Left lung (tissue), 10 donors: ENCODE data around the gene TCF12. TPM values are rescaled to one million over a fixed set of nuclear protein-coding genes. Genes with fewer than 3 reads are reported as not detected.

ENCODE experiments used
- ATAC-seq: fragments of 200-7000 bp; cut with Tn5 transposase; one replicate; pipeline ENCODE4 v1.9.1; 2020; ENCODE audit warnings: moderate library complexity
- DNase-seq, 4 donors: peaks; one replicate each; pipeline ENCODE4 v3.0.0-alpha.2; 2013 to 2020
- H3K27ac ChIP-seq, 2 donors: fragments of 200-600 bp; sonication (generic) in 1 of 2; one replicate each; pipeline versions ENCODE4 v1.5.0 to v1.8.0; 2020 to 2021
- H3K27me3 ChIP-seq, 2 donors: fragments of 200-600 bp; sonication (generic) in 1 of 2; one replicate each; pipeline versions ENCODE4 v1.5.0 to v1.8.0; 2020 to 2021
- H3K36me3 ChIP-seq, 2 donors: fragments of 200-600 bp; sonication (generic) in 1 of 2; one replicate each; pipeline versions ENCODE4 v1.5.0 to v1.8.0; 2020 to 2021
- H3K4me1 ChIP-seq, 2 donors: fragments of 200-600 bp; one replicate each; pipeline ENCODE4 v1.8.0; 2021
- H3K4me3 ChIP-seq, 2 donors: fragments of 200-600 bp; sonication (generic) in 1 of 2; one replicate each; pipeline versions ENCODE4 v1.5.0 to v1.8.0; 2020 to 2021; ENCODE audit warnings: mild to moderate bottlenecking in 1 of 2
- H3K9me3 ChIP-seq, 2 donors: fragments of 200-600 bp; sonication (generic) in 1 of 2; one replicate each; pipeline versions ENCODE4 v1.5.0 to v1.8.0; 2020 to 2021
- CTCF ChIP-seq, 2 donors: fragments of 200-600 bp; sonication (generic) in 1 of 2; IDR thresholded peaks; one replicate each; pipeline versions ENCODE4 v1.5.0 to v1.8.0; 2021; ENCODE audit warnings: antibody characterized with exemption in 2 of 2
- intact Hi-C, 2 donors: fragments of 100-400 bp; cut with DNase I; formaldehyde crosslinking; loops; one replicate each; pipeline versions ENCODE4 v1.11.2 to v1.14.2; 2022
- polyA plus RNA-seq, 6 donors: library from polyadenylated mRNA; unstranded; fragments of 120-200 nt; gene quantifications; one replicate each; pipeline ENCODE4 v1.2.1, GENCODE V29; 2013; ENCODE audit not compliant: insufficient read length in 6 of 6
- total RNA-seq, 2 donors: library from RNA; stranded (reverse); fragmentation: NEBNext Ultra II Directional; extraction: Animal tissue kit (Norgen Biotek cat#: 25700); gene quantifications; one replicate each; pipeline ENCODE4 v1.2.1, GENCODE V29; 2021
- donor health status: DM: no; HTN: yes; CAD: no.
- donor health status: DM: no; HTN: no; CAD: no.

The TCF12 gene
- total and polyA plus RNA-seq, 8 donors, result 106 to 148 (median 130) TPM

GRCh38 chr15:56917652-56918045 lies 795 bp upstream of the TCF12 start:
- peak; percentile 6 for ATAC-seq
- Histone ChIP-seq H3K27me3 (no peaks in the 10 kb centered on the region), H3K36me3 (peaks cover 0 to 6% of the 10 kb centered on the region in 2 donors), H3K4me3 (peak overlapping the region; percentile 78 to 79), H3K27ac (peak overlapping the region; percentile 94 to 96), H3K4me1 (peaks cover 10 to 40% of the 10 kb centered on the region in 2 donors), H3K9me3 (no peaks in the 10 kb centered on the region)
- TF ChIP-seq CTCF (IDR thresholded peaks at IDR 0.05), result no peak
- peak in 1 of 4 donors; percentile 33 for DNase-seq
- intact Hi-C loops, result no loop called here

- Histone ChIP-seq H3K9me3 (no peaks in the 10 kb centered on the region), H3K27ac (peak overlapping the region; percentile 94 to 96), H3K27me3 (no peaks in the 10 kb centered on the region), H3K4me1 (peaks cover 13 to 54% of the 10 kb centered on the region in 2 donors), H3K36me3 (peaks cover 0 to 6% of the 10 kb centered on the region in 2 donors), H3K4me3 (peak overlapping the region; percentile 78 to 79)
- ATAC-seq, result peak; percentile 26
- peak; percentile 50 to 92 (median 56) for DNase-seq
- no peak for TF ChIP-seq CTCF (IDR thresholded peaks at IDR 0.05)
- intact Hi-C loops, result no loop called here
Observed at GRCh38 chr15:56919031-56919608, 676 bp downstream of the TCF12 start.

GRCh38 chr15:56919609-56920366 lies 1.3 kb downstream of the TCF12 start:
- H3K27ac ChIP-seq, result peak overlapping the region; percentile 94 to 96
- peaks cover 0 to 6% of the 10 kb centered on the region in 2 donors for H3K36me3 ChIP-seq
- ATAC-seq (no peak), DNase-seq (peak; percentile 42 to 83 (median 48))
- no peak for TF ChIP-seq CTCF (IDR thresholded peaks at IDR 0.05)
- peak overlapping the region; percentile 78 to 79 for H3K4me3 ChIP-seq
- no peaks in the 10 kb centered on the region for H3K27me3 ChIP-seq
- intact Hi-C loops, result no loop called here
- peaks cover 13 to 56% of the 10 kb centered on the region in 2 donors for H3K4me1 ChIP-seq
- H3K9me3 ChIP-seq, result no peaks in the 10 kb centered on the region

- Histone ChIP-seq H3K4me3 (peak overlapping the region; percentile 78 to 79), H3K36me3 (peaks cover 0 to 6% of the 10 kb centered on the region in 2 donors), H3K27ac (no peak overlapping the region), H3K27me3 (no peaks in the 10 kb centered on the region), H3K4me1 (peaks cover 13 to 56% of the 10 kb centered on the region in 2 donors), H3K9me3 (no peaks in the 10 kb centered on the region)
- peak in 1 of 4 donors; percentile 2 for DNase-seq
- no peak for ATAC-seq
- intact Hi-C loops, result no loop called here
- no peak for TF ChIP-seq CTCF (IDR thresholded peaks at IDR 0.05)
Observed at GRCh38 chr15:56920367-56920627, 1.9 kb downstream of the TCF12 start.

- ATAC-seq, result no peak
- no peak overlapping the region for H3K4me3 ChIP-seq
- peaks cover 4 to 61% of the 10 kb centered on the region in 2 donors for H3K4me1 ChIP-seq
- no peak for TF ChIP-seq CTCF (IDR thresholded peaks at IDR 0.05)
- H3K27ac ChIP-seq, result no peak overlapping the region
- H3K27me3 ChIP-seq, result no peaks in the 10 kb centered on the region
- intact Hi-C loops, result no loop called here
- no peaks in the 10 kb centered on the region for H3K9me3 ChIP-seq
- peaks cover 0 to 17% of the 10 kb centered on the region in 2 donors for H3K36me3 ChIP-seq
- DNase-seq, result no peak
Observed at GRCh38 chr15:56923174-56923591, 4.7 kb downstream of the TCF12 start.
